ENCODE results near the gene SLC4A4. TPM values are rescaled to one million over a fixed set of nuclear protein-coding genes. Genes with fewer than 3 reads are reported as not detected.
"Not testable (repeated sequence)": the region's sequence is repeated elsewhere in the genome, so short reads cannot be mapped to it uniquely, and the experiment has no call there.

The SLC4A4 gene
- polyA plus RNA-seq, 4 donors = 4.1 to 75.8 (median 67.2) TPM

GRCh38 chr4:71406459-71406963, 67.7 kb downstream of the SLC4A4 start:
- DNase-seq (ENCODE audit: low read depth in 4 of 4, low spot score in 3 of 4) = no peak

- DNase-seq (ENCODE audit: low read depth in 4 of 4, low spot score in 3 of 4) = not testable (repeated sequence)
These were observed 70.1 kb downstream of the SLC4A4 start for GRCh38 chr4:71408961-71409360.

GRCh38 chr4:71411981-71412380, 73.2 kb downstream of the SLC4A4 start:
- DNase-seq (ENCODE audit: low read depth in 4 of 4, low spot score in 3 of 4) = no peak

GRCh38 chr4:71415491-71415890, 76.7 kb downstream of the SLC4A4 start:
- no peak for DNase-seq (ENCODE audit: low read depth in 4 of 4, low spot score in 3 of 4)

GRCh38 chr4:71417150-71417549, 78.3 kb downstream of the SLC4A4 start:
- no peak for DNase-seq (ENCODE audit: low read depth in 4 of 4, low spot score in 3 of 4)

- DNase-seq (ENCODE audit: low read depth in 4 of 4, low spot score in 3 of 4) = no peak
These were observed 87.7 kb downstream of the SLC4A4 start for GRCh38 chr4:71426381-71427042.

- DNase-seq (ENCODE audit: low read depth in 4 of 4, low spot score in 3 of 4) = no peak
These were observed 90.3 kb downstream of the SLC4A4 start for GRCh38 chr4:71429106-71429505.

GRCh38 chr4:71429962-71430361, 91.1 kb downstream of the SLC4A4 start:
- DNase-seq (ENCODE audit: low read depth in 4 of 4, low spot score in 3 of 4) = no peak

GRCh38 chr4:71430609-71431008, 91.8 kb downstream of the SLC4A4 start:
- DNase-seq (ENCODE audit: low read depth in 4 of 4, low spot score in 3 of 4) = no peak

GRCh38 chr4:71440612-71441011, 101.8 kb downstream of the SLC4A4 start:
- no peak for DNase-seq (ENCODE audit: low read depth in 4 of 4, low spot score in 3 of 4)

- DNase-seq (ENCODE audit: low read depth in 4 of 4, low spot score in 3 of 4) = no peak
These were observed 102.7 kb downstream of the SLC4A4 start for GRCh38 chr4:71441186-71442169.

GRCh38 chr4:71442336-71442735, 103.5 kb downstream of the SLC4A4 start:
- no peak for DNase-seq (ENCODE audit: low read depth in 4 of 4, low spot score in 3 of 4)

- DNase-seq (ENCODE audit: low read depth in 4 of 4, low spot score in 3 of 4) = no peak
These were observed 105.6 kb downstream of the SLC4A4 start for GRCh38 chr4:71444395-71444794.

- DNase-seq (ENCODE audit: low read depth in 4 of 4, low spot score in 3 of 4) = no peak
These were observed 107.0 kb downstream of the SLC4A4 start for GRCh38 chr4:71445811-71446210.

- no peak for DNase-seq (ENCODE audit: low read depth in 4 of 4, low spot score in 3 of 4)
These were observed 107.8 kb downstream of the SLC4A4 start for GRCh38 chr4:71446479-71447081.

- no peak for DNase-seq (ENCODE audit: low read depth in 4 of 4, low spot score in 3 of 4)
These were observed 110.2 kb downstream of the SLC4A4 start for GRCh38 chr4:71449040-71449439.

- no peak for DNase-seq (ENCODE audit: low read depth in 4 of 4, low spot score in 3 of 4)
These were observed 111.1 kb downstream of the SLC4A4 start for GRCh38 chr4:71449878-71450277.

GRCh38 chr4:71453531-71453930, 114.7 kb downstream of the SLC4A4 start:
- DNase-seq (ENCODE audit: low read depth in 4 of 4, low spot score in 3 of 4) = no peak

- DNase-seq (ENCODE audit: low read depth in 4 of 4, low spot score in 3 of 4) = no peak
These were observed 118.0 kb downstream of the SLC4A4 start for GRCh38 chr4:71456841-71457240.

GRCh38 chr4:71460371-71460770, 121.6 kb downstream of the SLC4A4 start:
- DNase-seq (ENCODE audit: low read depth in 4 of 4, low spot score in 3 of 4) = no peak

- no peak for DNase-seq (ENCODE audit: low read depth in 4 of 4, low spot score in 3 of 4)
These were observed 122.6 kb downstream of the SLC4A4 start for GRCh38 chr4:71461422-71461821.
